Neural progenitor cell (in vitro differentiated cells): ENCODE measurements around the gene PTPRN2. TPM values are rescaled to one million over a fixed set of nuclear protein-coding genes. Genes with fewer than 3 reads are reported as not detected.

Source experiments
- DNase-seq: peaks from one replicate; pipeline ENCODE4 v3.0.0-alpha.2; 2016; ENCODE audit warnings: low spot score
- H2AFZ ChIP-seq: fragments of 200-600 bp; sonication (generic); replicated peaks from 2 replicates; pipeline ENCODE4 v1.6.1; 2016; ENCODE audit warnings: antibody characterized with exemption
- H3F3A ChIP-seq: fragments of 200-600 bp; sonication (generic); 2 replicates; pipeline ENCODE4 v1.6.1; 2016; ENCODE audit warnings: antibody characterized with exemption, low read depth
- H3K27ac ChIP-seq: fragments of 200-600 bp; sonication (generic); 2 replicates; pipeline ENCODE4 v1.5.1; 2016; ENCODE audit warnings: mild to moderate bottlenecking
- H3K27me3 ChIP-seq: fragments of 200-600 bp; sonication (generic); 2 replicates; pipeline ENCODE4 v1.6.1; 2016; ENCODE audit warnings: mild to moderate bottlenecking, moderate library complexity
- H3K36me3 ChIP-seq: fragments of 200-600 bp; sonication (generic); 2 replicates; pipeline ENCODE4 v1.5.1; 2016
- H3K4me1 ChIP-seq: fragments of 200-600 bp; sonication (generic); 2 replicates; pipeline ENCODE4 v1.6.1; 2016; ENCODE audit warnings: mixed run types
- H3K4me2 ChIP-seq: fragments of 200-600 bp; sonication (generic); 2 replicates; pipeline ENCODE4 v1.6.1; 2016
- H3K4me3 ChIP-seq: fragments of 200-600 bp; sonication (generic); 2 replicates; pipeline ENCODE4 v1.5.1; 2016
- H3K79me2 ChIP-seq: fragments of 200-600 bp; sonication (generic); 2 replicates; pipeline ENCODE4 v1.6.1; 2016; ENCODE audit warnings: low read depth
- H3K9ac ChIP-seq: fragments of 200-600 bp; sonication (generic); 2 replicates; pipeline ENCODE4 v1.6.1; 2016
- H3K9me3 ChIP-seq: fragments of 200-600 bp; sonication (generic); 2 replicates; pipeline ENCODE4 v1.5.1; 2016; ENCODE audit warnings: low read depth
- H4K20me1 ChIP-seq: fragments of 200-600 bp; sonication (generic); 2 replicates; pipeline ENCODE4 v1.6.1; 2016; ENCODE audit warnings: low read depth
- H3K27ac Mint-ChIP-seq: 3 replicates; pipeline ENCODE4 v1.8.0; 2021; ENCODE audit warnings: mixed read lengths
- H3K27me3 Mint-ChIP-seq: 2 replicates; pipeline ENCODE4 v1.8.0; 2022; ENCODE audit warnings: low read depth, mild to moderate bottlenecking, inconsistent platforms, moderate library complexity, mixed read lengths; ENCODE audit not compliant: insufficient read depth
- H3K36me3 Mint-ChIP-seq: 3 replicates; pipeline ENCODE4 v1.8.0; 2021; ENCODE audit warnings: mixed read lengths
- H3K4me1 Mint-ChIP-seq: 3 replicates; pipeline ENCODE4 v1.8.0; 2021; ENCODE audit warnings: mixed read lengths
- H3K4me3 Mint-ChIP-seq: 3 replicates; pipeline ENCODE4 v1.8.0; 2021; ENCODE audit warnings: mild to moderate bottlenecking, moderate library complexity, mixed read lengths
- H3K9me3 Mint-ChIP-seq: 3 replicates; pipeline ENCODE4 v1.8.0; 2020; ENCODE audit warnings: mixed read lengths
- EZH2 ChIP-seq: fragments of 200-600 bp; sonication (generic); IDR thresholded peaks from 2 replicates; pipeline ENCODE4 v1.6.1; 2017; ENCODE audit warnings: antibody characterized with exemption, mild to moderate bottlenecking, moderate library complexity
- EZH2phosphoT487 ChIP-seq: fragments of 200-600 bp; sonication (generic); IDR thresholded peaks from 2 replicates; pipeline ENCODE4 v1.6.1; 2017; ENCODE audit warnings: antibody characterized with exemption
- total RNA-seq: library from RNA; depleted of rRNA; stranded (reverse); fragments of >200 nt; gene quantifications from 2 replicates; pipeline ENCODE4 v1.2.3, GENCODE V29; 2015; ENCODE audit warnings: low replicate concordance
- TF ChIP-seq, protein P1 (sequence below): fragments of 200-600 bp; sonication (generic); IDR thresholded peaks from 2 replicates; pipeline ENCODE4 v1.5.1; 2017; ENCODE audit warnings: antibody characterized with exemption, mild to moderate bottlenecking

The PTPRN2 gene
- total RNA-seq, 1 donor from 2014 or later, result 3.0 TPM

DNA sequence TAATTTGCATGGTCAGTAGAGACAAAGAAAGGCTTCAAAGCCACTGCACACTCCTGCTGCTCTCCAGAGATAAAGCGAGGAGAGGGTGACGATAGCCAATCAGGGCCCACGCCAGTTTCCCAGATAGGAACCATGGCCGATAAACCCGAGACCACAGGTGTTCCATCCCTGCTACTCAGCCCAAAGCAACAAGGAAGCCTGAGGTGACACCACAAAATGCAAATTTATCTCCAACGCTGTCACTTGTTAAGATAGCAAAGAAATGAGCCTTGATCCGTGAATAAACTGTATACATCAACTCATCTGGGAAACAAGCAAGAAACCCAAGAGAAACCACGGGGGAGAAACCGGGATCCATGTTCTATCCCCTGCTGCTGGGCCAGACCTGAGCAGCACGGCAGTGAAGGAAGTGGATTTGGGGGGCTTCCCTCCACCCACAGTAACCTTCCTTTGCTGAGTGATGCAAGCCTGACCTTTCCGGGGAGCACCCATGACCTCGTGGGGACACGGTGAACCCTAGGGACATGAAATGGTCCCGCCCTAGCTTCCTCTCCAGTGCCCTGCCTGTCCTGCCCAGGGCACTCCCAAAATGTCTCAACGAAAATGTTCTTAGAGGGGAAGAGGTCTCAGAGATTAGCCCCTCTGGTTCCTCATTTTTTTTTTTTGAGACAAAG lies 164.6 kb downstream of the PTPRN2 start:
- Histone ChIP-seq H3F3A (peaks cover 3% of the 10 kb centered on the region), H3K36me3 (no peaks in the 10 kb centered on the region), H3K9me3 (no peaks in the 10 kb centered on the region), H3K27me3 (no peaks in the 10 kb centered on the region), H4K20me1 (no peaks in the 10 kb centered on the region), H3K4me2 (no peak overlapping the region), H3K79me2 (no peaks in the 10 kb centered on the region), H3K9ac (no peak overlapping the region), H2AFZ (no peak overlapping the region), H3K4me1 (no peaks in the 10 kb centered on the region), H3K27ac (no peak overlapping the region), H3K4me3 (no peak overlapping the region)
- peaks cover 4% of the 10 kb centered on the region for H3K9me3 Mint-ChIP-seq
- H3K4me3 Mint-ChIP-seq, result no peak overlapping the region
- no peak for TF ChIP-seq EZH2
- no peak for TF ChIP-seq EZH2phosphoT487
- TF ChIP-seq, protein P1, sequence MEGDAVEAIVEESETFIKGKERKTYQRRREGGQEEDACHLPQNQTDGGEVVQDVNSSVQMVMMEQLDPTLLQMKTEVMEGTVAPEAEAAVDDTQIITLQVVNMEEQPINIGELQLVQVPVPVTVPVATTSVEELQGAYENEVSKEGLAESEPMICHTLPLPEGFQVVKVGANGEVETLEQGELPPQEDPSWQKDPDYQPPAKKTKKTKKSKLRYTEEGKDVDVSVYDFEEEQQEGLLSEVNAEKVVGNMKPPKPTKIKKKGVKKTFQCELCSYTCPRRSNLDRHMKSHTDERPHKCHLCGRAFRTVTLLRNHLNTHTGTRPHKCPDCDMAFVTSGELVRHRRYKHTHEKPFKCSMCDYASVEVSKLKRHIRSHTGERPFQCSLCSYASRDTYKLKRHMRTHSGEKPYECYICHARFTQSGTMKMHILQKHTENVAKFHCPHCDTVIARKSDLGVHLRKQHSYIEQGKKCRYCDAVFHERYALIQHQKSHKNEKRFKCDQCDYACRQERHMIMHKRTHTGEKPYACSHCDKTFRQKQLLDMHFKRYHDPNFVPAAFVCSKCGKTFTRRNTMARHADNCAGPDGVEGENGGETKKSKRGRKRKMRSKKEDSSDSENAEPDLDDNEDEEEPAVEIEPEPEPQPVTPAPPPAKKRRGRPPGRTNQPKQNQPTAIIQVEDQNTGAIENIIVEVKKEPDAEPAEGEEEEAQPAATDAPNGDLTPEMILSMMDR, result no peak
- DNase-seq, result no peak
- H3K27ac Mint-ChIP-seq, result no peak overlapping the region
- no peaks in the 10 kb centered on the region for H3K36me3 Mint-ChIP-seq
- H3K27me3 Mint-ChIP-seq, result peaks cover 2% of the 10 kb centered on the region
- H3K4me1 Mint-ChIP-seq, result no peaks in the 10 kb centered on the region

DNA sequence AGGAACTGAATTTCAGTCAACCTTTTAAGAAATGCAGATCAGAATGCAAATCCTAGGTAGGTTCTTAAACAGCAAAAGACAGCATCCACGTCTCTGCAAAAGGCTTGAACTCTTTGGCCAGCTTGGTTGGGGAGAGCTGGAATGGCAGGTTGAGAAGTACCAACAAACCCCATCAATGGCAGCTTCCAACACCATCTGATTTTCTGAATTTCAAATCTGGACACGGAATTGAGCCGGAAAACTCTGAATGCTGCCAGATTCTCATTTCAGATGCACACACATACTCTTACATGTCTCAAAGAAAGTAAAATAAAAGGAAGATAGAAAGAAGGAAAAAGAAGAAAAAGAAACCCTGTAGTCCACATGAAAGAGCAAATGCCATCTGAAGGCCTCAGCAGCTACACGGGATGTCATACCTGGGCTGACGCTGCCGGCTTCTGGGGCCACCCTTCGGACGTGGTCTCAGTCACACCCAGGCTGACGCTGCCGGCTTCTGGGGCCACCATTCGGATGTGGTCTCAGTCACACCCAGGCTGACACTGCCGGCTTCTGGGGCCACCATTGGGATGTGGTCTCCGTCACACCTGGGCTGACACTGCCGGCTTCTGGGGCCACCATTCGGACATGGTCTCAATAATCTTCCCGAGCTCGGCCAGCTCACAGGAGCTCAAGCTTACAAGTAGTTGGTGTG lies 165.3 kb downstream of the PTPRN2 start:
- Histone ChIP-seq H3K27me3 (no peaks in the 10 kb centered on the region), H3K4me3 (no peak overlapping the region), H3K4me2 (no peak overlapping the region), H3K4me1 (no peaks in the 10 kb centered on the region), H2AFZ (no peak overlapping the region), H3F3A (peaks cover 3% of the 10 kb centered on the region), H4K20me1 (no peaks in the 10 kb centered on the region), H3K79me2 (no peaks in the 10 kb centered on the region), H3K9me3 (no peaks in the 10 kb centered on the region), H3K27ac (no peak overlapping the region), H3K36me3 (no peaks in the 10 kb centered on the region), H3K9ac (no peak overlapping the region)
- DNase-seq, result no peak
- H3K4me1 Mint-ChIP-seq, result no peaks in the 10 kb centered on the region
- peaks cover 2% of the 10 kb centered on the region for H3K27me3 Mint-ChIP-seq
- peaks cover 7% of the 10 kb centered on the region for H3K9me3 Mint-ChIP-seq
- H3K27ac Mint-ChIP-seq, result no peak overlapping the region
- no peak for TF ChIP-seq EZH2
- TF ChIP-seq, protein P1, result no peak
- no peak for TF ChIP-seq EZH2phosphoT487
- no peaks in the 10 kb centered on the region for H3K36me3 Mint-ChIP-seq
- no peak overlapping the region for H3K4me3 Mint-ChIP-seq

DNA sequence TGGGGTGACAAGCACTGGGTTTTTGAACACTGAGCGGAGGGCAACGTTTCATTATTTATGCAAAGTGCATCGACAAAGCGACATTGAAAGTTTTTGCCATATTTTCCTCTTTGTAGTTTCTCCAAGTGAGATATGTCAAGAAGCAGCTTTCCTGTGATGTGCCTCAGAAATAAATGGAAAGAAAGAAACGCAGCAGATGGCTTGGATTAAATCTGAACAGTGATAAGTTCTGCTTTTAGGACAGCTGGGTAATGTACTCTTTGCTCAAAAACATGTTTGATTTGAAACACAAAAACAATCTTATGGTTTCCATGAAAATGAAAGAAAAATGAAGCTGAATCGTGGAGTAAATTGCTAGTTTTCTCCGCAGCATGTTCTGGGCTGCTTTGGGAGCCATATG lies 166.3 kb downstream of the PTPRN2 start:
- no peaks in the 10 kb centered on the region for H3K4me1 ChIP-seq

More for the DNA sequence above, 166.3 kb downstream of the PTPRN2 start:
- TF ChIP-seq, protein P1, result no peak
- TF ChIP-seq EZH2 (no peak), EZH2phosphoT487 (no peak)
- H3K4me3 ChIP-seq, result no peak overlapping the region
- Mint-ChIP-seq H3K9me3 (peaks cover 10% of the 10 kb centered on the region), H3K36me3 (no peaks in the 10 kb centered on the region), H3K4me3 (no peak overlapping the region), H3K27me3 (peaks cover 2% of the 10 kb centered on the region), H3K27ac (no peak overlapping the region), H3K4me1 (no peaks in the 10 kb centered on the region)
- H3K79me2 ChIP-seq, result no peaks in the 10 kb centered on the region
- H3K36me3 ChIP-seq, result no peaks in the 10 kb centered on the region
- DNase-seq, result no peak
- no peak overlapping the region for H3K9ac ChIP-seq
- no peaks in the 10 kb centered on the region for H3K9me3 ChIP-seq
- no peak overlapping the region for H2AFZ ChIP-seq
- H4K20me1 ChIP-seq, result no peaks in the 10 kb centered on the region
- H3K27me3 ChIP-seq, result no peaks in the 10 kb centered on the region
- peaks cover 3% of the 10 kb centered on the region for H3F3A ChIP-seq
- H3K4me2 ChIP-seq, result no peak overlapping the region
- no peak overlapping the region for H3K27ac ChIP-seq
